D721Med (cell line): ENCODE data around the gene CHSY3.

ENCODE experiments used
- DNase-seq: peaks from one replicate; pipeline ENCODE4 v3.0.0; 2011; ENCODE audit warnings: low spot score; ENCODE audit not compliant: insufficient read length
- FAIRE-seq: peaks from 2 replicates; lab custom pipeline; 2011; peaks lifted over from hg19 to GRCh38; lab: Jason Lieb, UNC
- TF ChIP-seq, protein P1 (sequence below): IDR thresholded peaks from 2 replicates; pipeline ENCODE4 v1.5.1; 2012; ENCODE audit warnings: mild to moderate bottlenecking, control low read depth; ENCODE audit not compliant: insufficient read depth; ENCODE audit errors: missing control alignments

CHSY3 gene

DNA sequence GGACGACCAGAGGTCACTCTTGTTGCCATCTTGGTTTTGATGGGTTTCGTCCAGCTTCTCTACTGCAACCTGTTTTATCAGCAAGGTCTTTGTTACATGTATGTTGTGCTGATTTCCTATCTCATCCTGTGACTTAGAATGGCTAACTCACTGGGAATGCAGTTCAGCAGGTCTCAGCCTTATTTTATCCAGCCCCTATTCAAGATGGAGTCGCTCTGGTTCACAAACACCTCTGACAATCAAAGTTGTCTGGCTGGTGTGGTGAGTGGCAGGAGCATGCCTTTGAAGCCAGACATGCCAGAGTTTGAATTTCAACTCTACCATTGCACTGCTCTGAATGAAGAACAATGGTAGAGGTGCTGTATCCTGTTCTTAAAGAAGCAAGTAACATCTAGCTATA is 253.8 kb downstream of the CHSY3 start:
- DNase-seq, result no peak
- TF ChIP-seq, protein P1, sequence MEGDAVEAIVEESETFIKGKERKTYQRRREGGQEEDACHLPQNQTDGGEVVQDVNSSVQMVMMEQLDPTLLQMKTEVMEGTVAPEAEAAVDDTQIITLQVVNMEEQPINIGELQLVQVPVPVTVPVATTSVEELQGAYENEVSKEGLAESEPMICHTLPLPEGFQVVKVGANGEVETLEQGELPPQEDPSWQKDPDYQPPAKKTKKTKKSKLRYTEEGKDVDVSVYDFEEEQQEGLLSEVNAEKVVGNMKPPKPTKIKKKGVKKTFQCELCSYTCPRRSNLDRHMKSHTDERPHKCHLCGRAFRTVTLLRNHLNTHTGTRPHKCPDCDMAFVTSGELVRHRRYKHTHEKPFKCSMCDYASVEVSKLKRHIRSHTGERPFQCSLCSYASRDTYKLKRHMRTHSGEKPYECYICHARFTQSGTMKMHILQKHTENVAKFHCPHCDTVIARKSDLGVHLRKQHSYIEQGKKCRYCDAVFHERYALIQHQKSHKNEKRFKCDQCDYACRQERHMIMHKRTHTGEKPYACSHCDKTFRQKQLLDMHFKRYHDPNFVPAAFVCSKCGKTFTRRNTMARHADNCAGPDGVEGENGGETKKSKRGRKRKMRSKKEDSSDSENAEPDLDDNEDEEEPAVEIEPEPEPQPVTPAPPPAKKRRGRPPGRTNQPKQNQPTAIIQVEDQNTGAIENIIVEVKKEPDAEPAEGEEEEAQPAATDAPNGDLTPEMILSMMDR, result no peak
- FAIRE-seq, result no peak

DNA sequence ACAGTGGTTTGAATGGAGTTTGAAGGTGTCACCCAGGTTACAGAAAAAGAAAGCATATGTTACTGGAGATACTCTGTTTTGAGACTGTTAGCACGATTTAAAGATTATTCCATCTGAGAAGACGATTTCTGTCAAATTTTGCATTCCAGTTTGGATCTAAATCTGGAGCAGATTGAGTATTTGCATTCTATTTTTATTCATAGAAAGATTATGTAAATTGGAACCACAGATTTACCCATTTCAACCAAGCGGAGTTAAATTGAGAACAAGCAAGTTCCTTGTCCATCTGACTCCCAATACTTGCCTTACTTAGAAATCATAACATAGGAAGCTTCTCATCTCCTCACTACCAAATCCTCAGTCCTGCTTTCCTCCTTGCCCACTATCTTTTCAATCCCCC is 255.7 kb downstream of the CHSY3 start:
- FAIRE-seq, result no peak
- TF ChIP-seq, protein P1, result no peak
- no peak for DNase-seq

DNA sequence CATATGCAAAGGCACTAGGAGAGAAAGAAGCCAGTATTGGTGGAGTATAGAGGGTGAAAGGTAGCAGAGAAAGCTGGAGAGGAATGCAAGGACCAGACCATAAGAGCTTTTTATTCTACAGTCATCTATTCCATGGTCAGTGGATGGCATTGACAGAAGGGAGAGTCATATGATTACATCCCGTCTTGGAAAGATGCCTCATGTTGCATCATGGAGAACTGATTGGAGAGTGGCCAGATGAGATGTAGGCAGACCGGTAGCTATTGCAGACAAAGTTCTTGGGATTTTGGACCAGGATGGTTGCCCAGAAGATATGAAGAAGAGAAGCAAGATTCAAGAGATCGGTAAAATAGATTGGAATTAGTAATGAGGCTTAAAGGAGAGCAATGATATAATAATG is 260.7 kb downstream of the CHSY3 start:
- TF ChIP-seq, protein P1, result no peak
- no peak for DNase-seq

DNA sequence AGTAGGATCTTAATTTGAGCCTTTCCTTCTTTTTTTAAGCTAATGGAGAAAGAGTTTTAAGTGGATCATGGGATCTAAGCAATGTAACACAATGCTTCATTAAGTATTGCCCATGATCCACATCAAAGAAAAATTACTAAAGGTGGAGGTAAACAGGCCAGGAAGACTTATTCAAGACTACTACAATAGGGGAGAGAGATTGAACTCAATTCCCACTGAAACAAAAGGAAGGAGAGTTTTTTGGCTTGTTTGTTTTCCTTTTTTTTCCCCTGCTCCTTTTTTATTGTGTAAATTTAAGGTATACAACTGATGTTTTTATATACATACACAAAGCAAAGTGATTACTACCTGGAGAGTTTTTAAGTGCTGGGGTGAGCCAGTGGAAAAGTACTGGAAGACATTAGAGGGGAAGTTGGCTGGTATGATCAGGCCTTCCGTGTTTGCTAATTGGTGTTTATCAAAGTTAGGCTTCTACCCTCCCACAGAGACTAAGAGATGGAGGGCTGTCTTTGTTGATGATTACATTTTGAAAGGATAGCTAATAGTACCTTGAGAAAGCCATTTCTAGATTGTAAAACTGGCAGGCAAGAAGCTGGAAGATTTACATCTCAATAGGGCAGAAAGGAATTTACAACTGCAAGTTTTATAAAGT is 262.7 kb downstream of the CHSY3 start:
- no peak for FAIRE-seq

More for the DNA sequence above, 260.7 kb downstream of the CHSY3 start:
- no peak for FAIRE-seq

DNA sequence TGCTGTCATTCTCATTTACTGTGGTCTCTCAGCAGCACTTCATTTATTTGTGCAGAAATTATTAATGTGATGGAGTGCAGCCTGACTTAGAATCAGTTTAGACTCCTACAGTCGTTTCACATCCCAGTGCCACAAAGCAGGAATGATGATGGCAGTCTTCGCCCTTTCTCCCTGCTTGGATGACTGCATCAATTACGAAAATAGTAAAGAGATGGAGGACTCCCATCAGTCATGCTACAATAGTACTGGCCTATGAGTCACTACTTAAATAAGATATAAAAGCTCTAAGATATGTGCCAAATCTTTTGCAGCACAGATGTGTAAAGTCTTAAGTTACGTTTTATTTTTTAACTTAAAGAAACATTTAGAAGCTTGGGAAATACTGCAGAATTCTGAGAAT is 263.9 kb downstream of the CHSY3 start:
- no peak for FAIRE-seq
- DNase-seq, result no peak
- TF ChIP-seq, protein P1, result no peak

More for the DNA sequence above, 262.7 kb downstream of the CHSY3 start:
- DNase-seq, result no peak
- TF ChIP-seq, protein P1, result no peak

DNA sequence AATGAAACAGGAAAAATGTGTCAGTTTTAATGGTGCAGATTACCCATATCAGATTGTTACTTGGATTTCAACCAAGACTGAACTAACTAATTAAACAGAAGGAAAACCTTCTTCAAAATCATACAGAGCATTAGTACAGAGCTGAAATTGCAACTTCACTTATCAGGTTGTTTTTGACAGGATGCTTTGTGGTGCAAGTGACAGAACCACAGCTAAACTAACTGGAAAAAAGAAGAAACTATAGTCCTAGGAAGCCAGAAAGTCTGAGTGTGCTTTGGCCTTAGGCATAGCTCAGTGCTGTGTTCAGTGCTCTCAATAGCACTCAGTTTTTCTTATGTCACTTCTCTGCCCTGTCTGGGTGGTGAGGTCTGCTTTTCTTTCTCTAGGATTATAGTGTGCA is 267.4 kb downstream of the CHSY3 start:
- TF ChIP-seq, protein P1, result no peak
- FAIRE-seq (no peak), DNase-seq (no peak)

DNA sequence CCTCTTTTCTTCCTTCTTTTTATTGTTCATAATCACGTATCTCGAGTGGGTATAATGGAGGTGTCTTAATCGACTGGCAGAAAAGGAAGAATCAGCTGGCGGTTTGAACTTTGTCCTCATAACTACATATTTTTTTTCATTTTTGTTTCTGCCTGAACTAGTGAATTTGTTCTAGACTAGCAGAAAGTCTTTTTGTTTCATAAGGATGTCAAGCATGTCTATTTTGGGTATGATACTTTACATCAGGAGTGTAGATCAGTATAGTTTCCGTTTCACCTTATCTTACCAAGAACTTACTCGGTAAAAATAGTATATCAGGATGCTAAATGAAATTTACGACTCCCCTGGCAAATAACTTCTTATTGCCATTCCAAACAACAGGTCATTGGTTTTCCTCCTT is 278.9 kb downstream of the CHSY3 start:
- FAIRE-seq (no peak), DNase-seq (no peak)
- TF ChIP-seq, protein P1, result no peak
